GM19239 (cell line): Measurements from ENCODE around the gene TMCO4.

Experiments used
- DNase-seq: peaks from one replicate; pipeline ENCODE4 v3.0.0; 2011; ENCODE audit warnings: low spot score; ENCODE audit not compliant: insufficient read length
- FAIRE-seq: peaks from 2 replicates; lab custom pipeline; 2011; peaks lifted over from hg19 to GRCh38; lab: Jason Lieb, UNC

The TMCO4 gene

GRCh38 chr1:19670787-19671186, 128.9 kb downstream of the TMCO4 start:
- no peak for FAIRE-seq
- DNase-seq = no peak

- DNase-seq (no peak), FAIRE-seq (no peak)
Measured at GRCh38 chr1:19668888-19669287, 130.8 kb downstream of the TMCO4 start.

- FAIRE-seq (no peak), DNase-seq (no peak)
Measured at GRCh38 chr1:19665496-19666465, 133.9 kb downstream of the TMCO4 start.

- no peak for DNase-seq
- no peak for FAIRE-seq
Measured at GRCh38 chr1:19665186-19665495, 134.6 kb downstream of the TMCO4 start.

DNA sequence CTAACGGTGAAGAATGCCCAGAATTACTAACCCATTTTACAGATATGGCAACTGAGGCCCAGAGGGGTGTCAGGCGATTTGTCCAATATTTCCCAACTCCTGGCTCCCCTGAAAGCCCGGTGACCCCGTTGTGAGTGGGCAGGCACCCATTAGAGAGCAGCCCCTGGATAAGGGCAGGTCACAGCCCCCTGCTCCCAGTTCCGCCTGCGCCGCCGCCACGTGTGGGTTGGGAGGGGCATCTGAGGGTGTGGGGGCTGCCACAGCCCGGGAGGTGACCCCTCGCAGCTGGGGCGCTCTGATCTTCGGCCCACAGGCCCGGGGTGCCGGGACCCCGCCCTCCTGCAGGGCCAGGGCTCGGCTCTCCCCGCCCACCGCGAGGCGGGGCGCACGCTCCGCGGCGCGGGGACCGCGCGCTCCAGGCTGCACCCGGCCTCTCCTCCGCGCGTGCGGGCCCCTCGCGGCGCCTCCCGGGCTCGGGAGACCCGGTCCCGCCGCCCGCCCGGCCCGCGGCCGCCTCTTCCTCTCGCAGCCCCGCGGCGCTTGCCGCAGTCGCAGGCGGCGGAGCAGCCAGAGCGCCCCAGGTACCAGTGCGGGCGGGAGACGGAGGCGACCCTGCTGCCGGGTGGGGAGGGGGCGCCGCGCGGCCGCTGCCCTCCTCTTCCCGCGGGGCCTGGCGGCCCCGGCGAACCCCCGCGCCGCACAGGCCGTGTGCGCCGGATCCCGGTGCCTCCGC, 135.1 kb downstream of the TMCO4 start, which contains the start of gene HTR6:
HTR6 (plus strand) TSS at position 423 of the 733 bp plus-strand sequence. CDS start 879 bp downstream, outside the sequence.
- DNase-seq = peak; percentile 42
- FAIRE-seq = no peak

- DNase-seq (no peak), FAIRE-seq (no peak)
Measured at GRCh38 chr1:19662313-19662712, 137.4 kb downstream of the TMCO4 start.

- DNase-seq (no peak), FAIRE-seq (peak; percentile 85)
Measured at GRCh38 chr1:19661721-19662228, 137.9 kb downstream of the TMCO4 start.

DNA sequence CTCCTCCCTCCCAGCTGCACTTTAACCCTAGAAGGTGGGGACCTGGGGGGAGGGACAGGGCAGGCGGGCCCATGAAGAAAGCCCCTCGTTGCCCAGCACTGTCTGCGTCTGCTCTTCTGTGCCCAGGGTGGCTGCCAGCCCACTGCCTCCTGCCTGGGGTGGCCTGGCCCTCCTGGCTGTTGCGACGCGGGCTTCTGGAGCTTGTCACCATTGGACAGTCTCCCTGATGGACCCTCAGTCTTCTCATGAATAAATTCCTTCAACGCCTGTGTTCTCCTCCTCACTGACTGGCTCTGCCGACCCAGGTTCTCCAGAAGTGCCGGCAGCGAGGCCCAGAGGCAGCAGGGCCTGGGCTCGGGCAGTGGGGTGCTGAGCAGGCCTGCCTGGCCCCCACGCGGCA, 141.5 kb downstream of the TMCO4 start:
- no peak for DNase-seq
- no peak for FAIRE-seq

DNA sequence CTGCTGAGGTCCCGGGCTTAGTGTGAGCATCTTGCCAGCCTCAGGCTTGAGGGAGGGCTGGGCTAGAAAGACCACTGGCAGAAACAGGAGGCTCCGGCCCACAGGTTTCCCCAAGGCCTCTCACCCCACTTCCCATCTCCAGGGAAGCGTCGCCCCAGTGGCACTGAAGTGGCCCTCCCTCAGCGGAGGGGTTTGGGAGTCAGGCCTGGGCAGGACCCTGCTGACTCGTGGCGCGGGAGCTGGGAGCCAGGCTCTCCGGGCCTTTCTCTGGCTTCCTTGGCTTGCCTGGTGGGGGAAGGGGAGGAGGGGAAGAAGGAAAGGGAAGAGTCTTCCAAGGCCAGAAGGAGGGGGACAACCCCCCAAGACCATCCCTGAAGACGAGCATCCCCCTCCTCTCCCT, 142.2 kb downstream of the TMCO4 start:
- DNase-seq (no peak), FAIRE-seq (no peak)

- FAIRE-seq (no peak), DNase-seq (no peak)
Measured at GRCh38 chr1:19656780-19657466, 142.8 kb downstream of the TMCO4 start.

- DNase-seq = no peak
- no peak for FAIRE-seq
Measured at GRCh38 chr1:19656134-19656779, 143.5 kb downstream of the TMCO4 start.

DNA sequence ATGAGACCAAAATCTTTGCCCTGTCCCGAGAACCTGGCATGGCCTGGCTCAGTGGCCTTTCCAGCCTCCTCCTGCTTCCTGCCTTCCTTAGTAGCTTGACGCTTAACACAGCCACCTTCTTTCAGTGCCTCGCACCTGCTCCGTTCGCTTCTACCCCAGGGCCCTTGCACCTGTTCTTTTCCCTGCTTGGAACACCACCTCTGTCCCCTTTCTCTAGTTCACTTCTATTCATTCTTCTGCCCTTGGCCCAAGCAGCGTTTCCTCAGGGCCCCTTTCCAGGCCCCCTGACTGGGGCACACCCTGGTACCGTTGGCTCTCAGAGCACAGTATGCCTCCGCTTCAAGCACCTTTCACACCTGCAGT, 144.0 kb downstream of the TMCO4 start:
- no peak for DNase-seq
- FAIRE-seq = no peak

- FAIRE-seq (no peak), DNase-seq (no peak)
Measured at GRCh38 chr1:19654886-19655717, 144.6 kb downstream of the TMCO4 start.

DNA sequence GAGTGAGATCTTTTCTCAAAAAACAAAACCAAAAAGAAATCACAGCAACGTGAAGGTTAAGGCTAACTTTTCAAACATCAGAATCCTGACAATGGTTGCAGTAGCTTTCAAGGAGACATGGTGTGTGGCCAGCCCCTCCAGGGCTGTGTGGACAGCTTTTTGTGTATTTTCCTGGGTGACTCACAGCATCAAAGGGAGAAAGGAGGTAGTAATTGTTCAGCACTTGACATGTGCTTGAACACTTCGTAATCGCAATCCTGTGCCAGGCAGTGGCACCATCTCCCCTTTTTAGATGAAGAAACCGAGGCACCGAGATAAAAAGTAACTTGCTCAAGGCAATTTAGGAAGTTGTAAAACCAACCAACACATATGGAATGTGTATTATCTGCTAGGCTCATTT, 145.3 kb downstream of the TMCO4 start:
- DNase-seq = no peak
- no peak for FAIRE-seq

DNA sequence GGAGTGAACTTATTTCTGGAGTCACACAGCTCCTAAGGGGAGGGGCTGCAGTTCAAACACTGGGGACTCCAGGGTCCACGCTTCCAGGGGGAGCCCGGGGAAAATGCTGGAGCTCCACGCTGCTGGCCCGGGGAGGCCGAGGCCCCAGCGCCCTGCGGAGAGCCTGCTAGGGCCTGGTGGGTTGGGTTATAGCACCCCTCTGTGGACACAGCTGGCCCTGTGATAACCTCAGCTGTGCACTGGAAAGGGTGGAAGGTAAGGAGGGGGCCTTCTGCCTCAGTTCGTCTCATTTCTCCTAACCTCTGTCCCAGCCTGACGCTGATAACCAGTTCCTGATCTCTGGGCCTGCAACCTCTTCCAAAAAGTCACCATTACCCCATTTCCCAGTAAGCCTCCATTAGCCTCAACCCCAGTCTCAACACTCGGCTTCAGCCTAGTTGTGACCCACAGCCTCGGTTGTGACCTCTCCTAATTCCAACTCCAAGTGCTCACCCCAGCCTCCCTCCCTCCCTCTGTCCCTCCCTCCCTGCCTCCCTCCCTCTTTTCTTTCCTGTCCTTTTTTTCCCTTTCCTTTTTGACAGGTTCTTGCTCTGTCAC, 148.5 kb downstream of the TMCO4 start:
- DNase-seq (peak; percentile 61), FAIRE-seq (no peak)

DNA sequence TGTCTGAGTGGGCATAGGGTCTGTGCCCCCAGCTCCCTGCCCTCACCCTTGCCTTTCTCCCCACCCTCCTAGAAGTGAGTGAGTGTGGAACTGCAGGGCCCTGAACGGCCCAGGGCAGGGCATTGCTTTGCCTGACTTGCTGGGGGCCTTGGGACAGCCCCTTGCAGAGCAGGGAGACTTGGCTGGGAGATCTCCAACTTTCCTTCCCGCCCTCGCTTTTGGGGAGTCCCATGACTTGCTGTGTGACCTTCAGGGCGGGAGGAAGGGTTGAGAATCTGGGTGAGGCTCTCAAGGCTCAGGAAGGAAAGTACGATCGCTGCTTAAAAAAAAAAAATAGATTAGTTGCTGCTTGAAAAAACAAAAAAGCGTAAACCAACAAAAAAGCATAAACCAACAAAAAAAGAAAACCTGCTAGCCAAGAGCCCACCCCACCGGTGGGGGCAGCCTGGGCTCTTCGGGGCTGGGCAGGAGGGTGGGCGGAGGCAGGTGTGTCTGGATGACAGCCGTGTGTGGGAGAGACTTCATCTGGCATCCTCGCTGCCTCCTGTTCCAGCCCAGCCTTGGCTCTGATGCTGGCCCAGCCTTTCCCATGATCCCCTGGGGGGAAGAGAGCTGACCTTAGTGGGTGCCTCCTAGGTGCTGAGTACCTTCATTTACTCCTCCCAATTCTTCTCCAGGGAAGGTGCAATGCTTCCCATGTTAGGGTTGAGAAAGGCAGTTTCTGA, 149.1 kb downstream of the TMCO4 start:
- DNase-seq (no peak), FAIRE-seq (no peak)

- FAIRE-seq (no peak), DNase-seq (no peak)
Measured at GRCh38 chr1:19648689-19649088, 151.0 kb downstream of the TMCO4 start.

DNA sequence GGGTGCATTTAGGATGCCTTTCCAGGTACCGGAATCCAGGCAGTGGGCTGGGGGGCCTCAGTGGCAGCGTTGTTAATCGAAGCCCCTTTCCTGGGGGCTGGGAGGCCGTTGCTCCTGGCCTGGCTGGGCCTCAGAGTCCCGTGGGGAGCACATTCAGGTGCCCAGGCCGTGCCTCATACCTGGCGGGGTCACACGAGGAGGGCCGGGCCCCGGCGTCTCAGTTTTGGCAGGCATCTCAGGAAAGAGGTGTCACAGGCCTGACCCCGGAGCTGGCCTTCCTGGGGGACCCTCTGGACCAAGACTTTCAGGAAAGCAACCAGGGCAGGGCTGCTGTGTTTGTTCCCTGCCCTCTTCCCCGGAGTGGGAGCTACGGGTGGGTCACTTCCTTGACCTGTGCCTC, 151.5 kb downstream of the TMCO4 start:
- no peak for FAIRE-seq
- DNase-seq = no peak
